Fibroblast of skin of right biceps (primary cell): ENCODE measurements around the gene WNT7B.
A peak's percentile ranks its signal among the peaks of the same experiment; 100 is the strongest.

Experiments used
- DNase-seq: peaks from one replicate; pipeline ENCODE4 v3.0.0-alpha.2; 2013

The WNT7B gene

DNA sequence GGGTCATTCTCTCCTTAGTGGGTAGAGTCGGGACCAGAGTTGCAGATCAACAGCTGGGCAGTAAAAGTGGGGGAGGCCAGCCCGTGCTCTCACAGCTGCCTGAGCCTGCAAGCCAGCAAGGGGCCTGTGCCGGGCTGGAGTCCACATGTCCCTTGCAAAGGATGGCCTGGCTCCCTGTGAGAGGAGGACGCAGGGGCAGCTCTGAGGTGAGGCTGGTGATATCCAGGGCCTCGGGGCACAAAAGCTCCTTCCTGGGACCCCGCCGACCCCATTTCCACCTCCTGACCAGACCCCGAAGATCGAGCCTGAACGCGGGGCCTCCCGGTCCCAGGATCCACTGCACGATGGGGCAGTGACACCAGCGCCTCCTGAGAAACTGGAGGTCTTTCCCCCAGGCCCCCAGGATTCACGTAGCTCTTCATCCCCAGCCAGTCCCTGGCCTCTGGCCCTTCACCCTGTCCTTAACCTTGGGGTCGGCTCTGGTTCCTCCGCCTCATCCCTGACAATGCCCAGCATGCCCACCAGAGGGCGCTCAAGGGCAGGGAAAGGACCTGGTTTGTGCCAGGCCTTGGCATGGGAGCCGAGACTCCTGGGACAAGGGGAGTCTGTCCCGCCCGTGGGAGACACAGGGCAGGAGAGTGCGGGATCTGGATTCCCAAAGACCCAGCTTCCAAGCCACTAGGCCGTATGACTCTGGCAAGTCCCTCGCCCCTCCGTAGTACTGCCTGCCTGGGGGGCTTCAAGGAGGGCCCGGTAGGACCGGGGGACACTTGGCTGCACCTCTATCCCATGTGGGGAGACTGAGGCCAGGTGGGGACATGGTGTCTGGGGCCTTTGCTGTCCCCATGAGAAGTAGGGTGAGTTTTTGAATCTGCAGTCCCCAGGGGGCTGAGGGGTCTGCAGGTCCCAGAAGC lies 17.8 kb upstream of the WNT7B start:
- DNase-seq = peak; percentile 65

DNA sequence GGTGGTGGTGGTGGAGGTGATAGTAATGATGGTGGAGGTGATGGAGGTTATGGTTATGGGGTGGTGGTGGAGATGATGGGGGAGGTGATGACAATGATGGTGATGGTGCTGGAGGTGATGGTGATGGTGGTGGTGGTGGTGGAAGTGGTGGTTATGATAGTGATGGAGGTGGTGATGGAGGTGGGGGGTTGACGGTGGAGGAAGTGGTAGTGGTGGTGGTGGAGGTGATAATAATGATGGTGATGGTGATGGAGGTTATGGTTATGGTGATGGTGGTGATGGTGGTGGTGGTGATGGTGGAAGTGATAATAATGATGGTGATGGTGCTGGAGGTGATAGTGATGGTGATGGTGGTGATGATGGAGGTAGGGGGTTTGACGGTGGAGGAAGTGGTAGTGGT lies 16.9 kb upstream of the WNT7B start:
- no peak for DNase-seq

DNA sequence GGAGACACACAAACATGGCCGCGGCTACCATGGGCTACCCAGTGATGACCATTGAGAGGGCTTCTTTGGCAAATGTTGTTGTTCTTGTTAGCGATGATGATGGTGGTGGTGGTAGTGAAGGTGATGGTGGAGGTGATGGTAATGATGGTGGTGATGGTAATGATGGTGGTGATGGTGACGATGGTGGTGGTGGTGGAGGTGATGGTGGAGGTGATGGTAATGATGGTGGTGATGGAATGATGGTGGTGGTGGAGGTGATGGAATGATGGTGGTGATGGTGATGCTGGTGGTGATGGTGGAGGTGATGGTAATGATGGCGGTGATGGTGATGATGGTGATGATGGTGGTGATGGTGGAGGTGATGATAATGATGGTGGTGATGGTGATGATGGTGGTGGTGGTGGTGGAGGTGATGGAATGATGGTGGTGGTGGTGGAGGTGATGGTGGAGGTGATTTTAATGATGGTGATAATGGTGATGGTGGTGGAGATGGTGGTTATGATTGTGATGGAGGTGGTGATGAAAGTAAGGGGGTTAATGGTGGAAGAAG lies 16.3 kb upstream of the WNT7B start:
- no peak for DNase-seq

DNA sequence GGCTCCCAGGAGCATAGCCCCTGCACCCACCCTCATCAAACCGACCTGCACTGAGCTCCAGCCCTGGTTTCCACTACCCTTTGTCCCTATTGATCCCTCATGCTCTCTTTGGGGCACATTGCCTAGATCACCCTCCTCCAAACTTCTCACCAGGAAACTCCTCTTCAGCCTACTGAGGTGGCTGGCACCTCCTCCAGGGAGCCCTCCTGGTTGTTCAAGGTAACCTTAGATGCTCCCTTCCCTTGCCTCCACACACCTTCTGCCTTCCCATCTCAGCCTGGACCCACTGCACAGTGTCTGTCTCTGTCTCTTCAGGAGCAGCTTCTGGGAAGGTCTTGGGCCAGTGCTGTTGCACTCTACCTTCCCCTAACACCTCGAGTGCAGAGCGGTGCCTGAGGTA lies 15.8 kb upstream of the WNT7B start:
- DNase-seq = no peak

DNA sequence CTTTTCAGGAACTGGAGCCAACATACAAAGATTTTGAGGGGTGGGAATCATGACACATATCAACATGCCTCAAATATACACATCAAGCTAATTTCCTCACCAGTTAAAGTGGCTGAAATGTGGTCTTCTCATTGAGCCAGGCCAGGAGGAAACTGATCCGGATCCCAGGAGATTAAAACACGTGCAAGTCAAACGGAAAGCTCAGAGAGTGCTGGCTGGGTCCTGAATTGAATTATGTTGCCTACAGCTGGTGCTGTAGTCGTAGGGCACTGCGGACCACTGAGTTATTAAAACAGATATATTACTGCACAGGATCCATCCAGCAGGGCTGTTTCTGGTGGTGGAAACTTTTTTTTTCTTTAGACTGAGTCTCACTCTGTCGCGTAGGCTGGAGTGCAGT lies 14.1 kb upstream of the WNT7B start:
- no peak for DNase-seq

DNA sequence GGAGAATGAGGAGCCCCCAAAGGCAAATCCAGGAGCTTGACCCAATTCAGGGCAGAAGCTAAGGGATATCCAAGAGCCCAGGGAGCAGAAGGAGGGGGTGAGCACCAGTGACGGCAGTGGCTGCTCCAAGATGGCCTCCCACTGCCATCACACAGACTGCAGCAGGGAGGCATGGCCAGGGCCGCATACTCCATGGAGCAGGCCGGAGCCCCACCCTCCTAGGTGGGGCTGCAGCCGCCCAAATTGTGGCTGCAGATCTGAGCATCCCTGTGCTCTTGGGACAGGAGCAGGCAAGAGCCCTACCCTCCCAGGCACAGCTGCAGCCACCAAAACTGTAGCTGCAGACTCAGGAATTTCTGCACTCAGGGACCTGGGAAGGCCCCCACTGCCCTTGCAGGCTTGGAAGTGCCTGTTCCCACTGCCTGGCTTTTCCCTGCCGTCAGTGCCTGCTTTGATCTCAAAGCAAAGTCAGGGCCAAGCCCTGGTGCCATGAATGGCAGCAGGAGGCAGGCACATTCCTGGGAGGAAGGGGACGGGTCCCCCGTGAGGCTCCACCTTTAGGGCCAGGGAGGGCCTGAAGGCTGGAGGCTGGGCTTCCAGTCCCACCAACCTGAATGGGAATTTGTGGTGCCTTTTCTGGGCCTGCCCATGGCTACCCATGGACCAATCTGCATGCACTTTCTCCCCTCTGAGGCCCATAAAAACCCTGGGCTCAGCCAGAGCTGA lies 10.3 kb upstream of the WNT7B start:
- DNase-seq = no peak

GRCh38 chr22:45984316-45984916 lies 7.5 kb upstream of the WNT7B start:
- no peak for DNase-seq

DNA sequence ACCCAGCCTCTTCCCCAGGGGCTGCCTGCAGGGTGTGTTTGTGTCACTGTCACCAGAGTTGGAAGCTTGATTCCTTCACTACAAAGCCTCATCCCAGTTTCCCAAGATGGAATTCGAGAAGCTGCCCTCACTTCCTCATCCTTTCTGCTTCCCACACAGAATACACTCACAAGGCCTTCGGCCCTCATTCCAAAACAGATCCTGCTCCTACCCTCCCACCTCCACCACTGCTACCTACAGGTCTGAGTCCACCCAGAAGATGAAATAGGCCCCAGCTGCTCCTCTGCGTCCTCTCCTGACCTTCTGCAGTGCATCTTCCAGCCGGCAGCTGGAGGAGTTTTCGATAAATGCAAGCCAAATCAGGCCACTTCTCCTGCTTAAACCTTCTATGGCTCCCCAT lies 6.8 kb upstream of the WNT7B start:
- no peak for DNase-seq

DNA sequence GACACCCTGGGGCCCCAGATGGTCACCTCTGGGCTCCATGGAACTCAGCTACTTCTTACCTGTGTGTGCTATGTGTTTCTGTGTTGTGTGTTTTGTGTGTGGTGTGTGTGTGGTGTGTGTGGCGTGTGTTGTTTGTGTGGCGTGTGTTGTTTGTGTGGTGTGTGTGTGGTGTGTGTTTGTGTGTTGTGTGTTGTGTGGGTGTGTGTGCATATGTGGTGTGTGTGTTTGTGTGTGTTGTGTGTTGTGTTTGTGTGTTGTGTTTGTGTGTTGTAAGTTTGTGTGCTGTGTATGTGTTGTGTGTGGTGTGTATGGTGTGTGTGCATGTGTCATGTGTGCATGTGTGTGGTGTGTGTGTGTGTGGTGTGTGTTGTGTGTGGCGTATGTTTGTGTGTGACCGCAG lies 3.8 kb upstream of the WNT7B start:
- DNase-seq = no peak

DNA sequence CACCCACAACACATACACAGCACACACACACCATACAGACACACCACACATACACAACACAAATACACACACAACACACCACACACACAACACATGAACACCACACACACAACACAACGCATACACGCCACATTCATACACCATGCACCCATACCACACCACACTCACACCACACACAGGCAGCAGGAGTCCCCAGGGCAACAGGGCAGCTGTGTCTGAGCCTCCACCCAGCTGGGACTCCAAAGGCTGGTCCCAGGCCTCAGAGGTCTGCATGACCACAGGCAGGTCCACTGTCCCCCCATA lies 3.3 kb upstream of the WNT7B start:
- DNase-seq = no peak

DNA sequence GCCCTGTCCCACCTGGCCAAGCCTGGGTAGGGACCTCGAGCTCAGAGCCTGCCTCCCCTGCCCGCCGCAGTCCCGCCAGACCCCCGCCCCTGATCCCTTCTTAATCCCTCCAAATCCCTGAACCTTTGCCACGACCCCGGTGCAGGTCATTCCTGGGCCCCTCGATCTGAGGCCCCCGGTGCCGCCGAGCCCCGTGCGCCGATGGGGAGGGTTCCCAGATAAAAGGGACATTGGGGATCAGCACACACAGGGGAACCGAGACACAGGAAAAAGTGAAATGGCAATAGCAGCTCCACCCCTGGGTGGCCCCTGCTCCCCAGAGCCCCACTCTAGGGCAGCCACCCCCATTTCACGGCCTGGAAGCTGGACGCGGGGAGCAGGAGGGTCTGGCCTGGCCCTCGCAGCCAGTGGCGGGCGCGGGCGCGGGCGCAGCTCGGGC lies 1.3 kb upstream of the WNT7B start:
- DNase-seq = no peak

DNA sequence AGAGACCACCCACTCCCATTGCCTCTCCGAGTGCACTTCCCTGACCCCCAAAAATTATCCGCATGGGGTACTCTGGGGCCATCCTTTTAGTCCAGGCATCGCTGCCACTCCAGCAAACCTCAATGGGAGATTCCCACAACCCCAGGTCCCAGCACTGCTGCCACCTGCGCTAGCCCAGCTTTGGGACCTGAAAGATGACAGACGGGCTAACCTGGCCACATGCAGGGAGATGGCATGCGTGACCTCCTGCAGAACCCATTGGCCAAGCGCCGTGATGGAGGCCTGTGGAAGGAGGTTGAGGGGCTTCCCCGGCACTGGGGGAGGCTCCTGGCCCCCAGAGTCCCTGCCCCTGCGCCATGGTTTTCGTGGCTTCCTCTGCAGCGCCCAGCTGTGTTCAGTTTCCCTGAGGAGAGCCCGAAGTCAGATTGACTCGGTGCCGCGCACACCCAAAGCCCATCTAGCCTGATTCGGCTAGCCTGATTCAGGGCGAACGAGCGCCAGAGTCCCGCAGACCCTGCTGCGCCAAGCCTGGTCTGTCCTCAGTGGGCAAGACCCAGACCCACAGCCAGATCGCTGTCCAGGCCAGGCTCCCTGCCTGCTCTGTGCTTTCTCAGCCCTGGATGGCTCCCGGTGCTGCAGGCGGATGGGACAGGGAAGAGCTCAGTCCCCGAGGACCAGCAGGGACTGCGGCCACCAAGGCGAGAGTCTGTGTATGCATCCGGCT lies 751 bp upstream of the WNT7B start:
- DNase-seq = no peak

- no peak for DNase-seq
Measured at GRCh38 chr22:45976254-45977002, 534 bp downstream of the WNT7B start.

- no peak for DNase-seq
Measured at GRCh38 chr22:45975164-45976161, 1.5 kb downstream of the WNT7B start.

GRCh38 chr22:45974498-45974897 lies 2.5 kb downstream of the WNT7B start:
- no peak for DNase-seq

- no peak for DNase-seq
Measured at GRCh38 chr22:45972889-45973253, 4.1 kb downstream of the WNT7B start.

GRCh38 chr22:45972091-45972888 lies 4.7 kb downstream of the WNT7B start:
- DNase-seq = no peak

- DNase-seq = no peak
Measured at GRCh38 chr22:45971408-45972028, 5.4 kb downstream of the WNT7B start.

DNA sequence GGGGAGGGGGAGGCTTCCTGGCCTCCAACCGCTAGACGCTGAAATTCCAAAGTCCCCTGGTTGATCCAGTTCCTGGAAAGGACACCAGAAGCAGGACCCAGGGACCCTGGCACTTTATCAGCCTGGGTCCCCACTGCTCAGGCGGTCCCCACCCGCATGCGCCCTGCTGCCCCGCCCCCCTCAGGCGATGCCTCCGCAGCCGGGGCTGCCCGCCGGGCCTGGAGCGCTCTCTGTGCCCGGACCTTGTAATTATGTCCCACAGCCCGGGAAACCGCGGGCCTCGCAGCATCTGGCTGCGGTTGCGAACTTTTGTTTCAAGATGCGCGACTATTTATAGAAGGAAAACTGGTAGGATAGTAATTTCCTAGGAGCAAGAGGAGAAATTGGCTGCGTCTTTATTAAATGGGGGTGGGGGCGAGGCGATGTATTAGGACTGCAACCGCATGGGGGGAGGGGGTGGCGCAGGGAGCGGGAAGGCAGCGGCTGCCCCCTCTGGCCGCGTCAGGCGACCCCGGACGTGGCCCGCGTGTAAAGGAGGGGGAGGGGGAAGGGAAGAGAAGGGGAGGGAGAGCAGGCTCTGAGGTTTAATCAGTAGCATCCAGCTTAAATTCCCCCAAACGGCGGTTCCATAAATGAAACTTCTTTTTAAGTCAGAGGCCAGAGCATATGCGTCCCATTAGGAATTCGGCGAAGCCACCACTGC lies 6.1 kb downstream of the WNT7B start:
- peak; percentile 68 for DNase-seq
